A673 (cell line): ENCODE data around the gene BCAR3. TPM values are rescaled to one million over a fixed set of nuclear protein-coding genes. Genes with fewer than 3 reads are reported as not detected.

Source experiments
- BruUV-seq: library from RNA; stranded (reverse); fragments of 400-500 nt; replicated peaks from 2 replicates; lab custom pipeline; 2021; lab: Mats Ljungman, UMichigan
- CTCF ChIA-PET: fragments of 300-600 bp; sonication (Branson Sonifier 250); formaldehyde crosslinking; loops from one replicate; lab custom pipeline; 2022; ENCODE audit warnings: antibody characterized with exemption; lab: Charles Lee
- POLR2A ChIA-PET: fragments of 300-600 bp; sonication (Branson Sonifier 250); formaldehyde crosslinking; loops from one replicate; lab custom pipeline; 2022; ENCODE audit warnings: antibody characterized with exemption; ENCODE audit not compliant: low non-redundant PET; lab: Charles Lee
- DNase-seq: peaks from one replicate; pipeline ENCODE4 v3.0.0-alpha.2; 2015; ENCODE audit warnings: low spot score
- H3K27ac ChIP-seq: fragments of 200-600 bp; sonication (generic); 2 replicates; pipeline ENCODE4 v1.5.1; 2016; ENCODE audit warnings: mixed run types, low read depth, mild to moderate bottlenecking, mixed read lengths, antibody characterized with exemption, low read length; ENCODE audit not compliant: poor library complexity, severe bottlenecking
- H3K27me3 ChIP-seq: fragments of 200-600 bp; sonication (generic); replicated peaks from 2 replicates; pipeline ENCODE4 v1.6.1; 2017; ENCODE audit warnings: mixed run types, low read depth, mild to moderate bottlenecking, mixed read lengths, antibody characterized with exemption, low read length; ENCODE audit not compliant: insufficient read depth, poor library complexity
- H3K36me3 ChIP-seq: fragments of 200-600 bp; sonication (generic); 2 replicates; pipeline ENCODE4 v1.6.1; 2016; ENCODE audit warnings: mixed run types, mild to moderate bottlenecking, mixed read lengths, antibody characterized with exemption, low read length; ENCODE audit not compliant: insufficient read depth, poor library complexity, severe bottlenecking
- H3K4me1 ChIP-seq: fragments of 200-600 bp; sonication (generic); 2 replicates; pipeline ENCODE4 v1.6.1; 2017; ENCODE audit warnings: mixed run types, mild to moderate bottlenecking, mixed read lengths, antibody characterized with exemption, low read length; ENCODE audit not compliant: insufficient read depth, poor library complexity, severe bottlenecking
- H3K4me3 ChIP-seq: fragments of 200-600 bp; sonication (generic); 2 replicates; pipeline ENCODE4 v1.5.1; 2016; ENCODE audit warnings: low read depth, mixed run types, mild to moderate bottlenecking, mixed read lengths, low read length; ENCODE audit not compliant: poor library complexity, severe bottlenecking
- H3K9me3 ChIP-seq: fragments of 200-600 bp; sonication (generic); 2 replicates; pipeline ENCODE4 v1.6.1; 2016; ENCODE audit warnings: mixed run types, low read depth, mild to moderate bottlenecking, mixed read lengths, antibody characterized with exemption, low read length; ENCODE audit not compliant: poor library complexity, severe bottlenecking
- CTCF ChIP-seq: fragments of 300-800, 200-600 bp; sonication (generic); conservative IDR thresholded peaks from 2 replicates; pipeline ENCODE4 v1.5.1; 2017; ENCODE audit warnings: low read depth, mild to moderate bottlenecking, antibody characterized with exemption, low read length, moderate library complexity, mixed read lengths
- EZH2 ChIP-seq: fragments of 200-600 bp; sonication (generic); IDR thresholded peaks from 2 replicates; pipeline ENCODE4 v1.6.1; 2017; ENCODE audit warnings: borderline replicate concordance, low read depth, mild to moderate bottlenecking, mixed read lengths, antibody characterized with exemption, low read length; ENCODE audit not compliant: poor library complexity, severe bottlenecking
- intact Hi-C: fragments of 100-400 bp; cut with micrococcal nuclease; formaldehyde crosslinking; loops from one replicate; pipeline ENCODE4 v1.10.0; 2022; ENCODE audit not compliant: unreplicated experiment
- total RNA-seq: library from RNA; stranded (reverse); gene quantifications from 2 replicates; pipeline ENCODE4 v1.2.3, GENCODE V29; 2021

BCAR3 gene
- total RNA-seq, 1 experiment from 2014 or later = 0.90 TPM

- no peak for TF ChIP-seq CTCF
- no peak for TF ChIP-seq EZH2
- H3K9me3 ChIP-seq = no peaks in the 10 kb centered on the region
- H3K4me3 ChIP-seq = no peak overlapping the region
- ChIA-PET POLR2A (no interaction called here), CTCF (no interaction called here)
- no peaks in the 10 kb centered on the region for H3K36me3 ChIP-seq
- DNase-seq = no peak
- no peaks in the 10 kb centered on the region for H3K27me3 ChIP-seq
- no peaks in the 10 kb centered on the region for H3K4me1 ChIP-seq
- no TSS peak for BruUV-seq
- no peak overlapping the region for H3K27ac ChIP-seq
- intact Hi-C loops = no loop called here
These were observed 83.2 kb downstream of the BCAR3 start for GRCh38 chr1:93598396-93598795.

- Histone ChIP-seq H3K36me3 (no peaks in the 10 kb centered on the region), H3K27me3 (no peaks in the 10 kb centered on the region), H3K4me3 (no peak overlapping the region), H3K4me1 (no peaks in the 10 kb centered on the region), H3K9me3 (no peaks in the 10 kb centered on the region), H3K27ac (no peak overlapping the region)
- BruUV-seq = no TSS peak
- CTCF ChIA-PET = no interaction called here
- intact Hi-C loops = no loop called here
- DNase-seq = no peak
- TF ChIP-seq CTCF (no peak), EZH2 (no peak)
- POLR2A ChIA-PET = no interaction called here
These were observed 83.9 kb downstream of the BCAR3 start for GRCh38 chr1:93597709-93598108.

- no peak overlapping the region for H3K27ac ChIP-seq
- BruUV-seq = no TSS peak
- no peaks in the 10 kb centered on the region for H3K9me3 ChIP-seq
- TF ChIP-seq CTCF (no peak), EZH2 (no peak)
- ChIA-PET POLR2A (no interaction called here), CTCF (no interaction called here)
- intact Hi-C loops = no loop called here
- DNase-seq = no peak
- no peaks in the 10 kb centered on the region for H3K36me3 ChIP-seq
- no peaks in the 10 kb centered on the region for H3K4me1 ChIP-seq
- H3K4me3 ChIP-seq = no peak overlapping the region
- no peaks in the 10 kb centered on the region for H3K27me3 ChIP-seq
These were observed 85.1 kb downstream of the BCAR3 start for GRCh38 chr1:93596329-93597089.
